Measurements from ENCODE around the gene LRRC45.

DNA sequence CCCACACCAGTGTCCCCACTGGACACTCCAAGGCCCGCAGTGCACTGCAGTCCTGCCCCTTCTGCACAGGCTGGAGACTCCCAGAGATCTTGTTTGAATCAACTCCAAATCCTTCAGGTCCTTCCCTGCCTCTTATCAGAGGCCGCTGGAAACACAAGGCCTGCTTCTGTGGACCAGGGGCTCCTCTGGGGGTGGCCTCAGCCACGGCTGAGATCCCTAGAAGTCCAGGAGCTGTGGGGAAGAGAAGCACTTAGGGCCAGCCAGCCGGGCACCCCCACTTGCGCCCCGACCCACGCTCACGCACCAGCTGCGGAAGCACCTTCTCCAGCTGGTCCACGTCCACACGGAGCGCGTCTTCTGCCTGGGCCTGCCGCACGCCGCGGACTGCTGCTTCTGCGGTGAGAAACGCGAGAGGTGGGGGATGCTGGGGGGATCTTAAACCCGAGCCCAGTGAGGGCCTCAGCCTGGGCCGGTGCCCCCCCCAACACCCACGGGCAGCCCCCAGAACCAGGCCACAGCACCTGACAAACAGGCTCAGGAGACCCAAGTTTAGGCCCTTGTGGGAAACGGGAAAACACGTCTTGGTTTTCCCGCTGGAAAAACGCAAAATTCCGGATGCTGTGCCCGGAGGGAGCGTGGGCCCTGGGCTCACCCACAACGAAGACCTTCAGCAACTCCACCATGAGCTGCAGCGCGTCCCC lies 4.0 kb upstream of the LRRC45 start:
- no peak for TF ChIP-seq EZH2phosphoT487 (IDR thresholded peaks at IDR 0.05; ENCODE audit: low read depth)
- TF ChIP-seq, protein P1, sequence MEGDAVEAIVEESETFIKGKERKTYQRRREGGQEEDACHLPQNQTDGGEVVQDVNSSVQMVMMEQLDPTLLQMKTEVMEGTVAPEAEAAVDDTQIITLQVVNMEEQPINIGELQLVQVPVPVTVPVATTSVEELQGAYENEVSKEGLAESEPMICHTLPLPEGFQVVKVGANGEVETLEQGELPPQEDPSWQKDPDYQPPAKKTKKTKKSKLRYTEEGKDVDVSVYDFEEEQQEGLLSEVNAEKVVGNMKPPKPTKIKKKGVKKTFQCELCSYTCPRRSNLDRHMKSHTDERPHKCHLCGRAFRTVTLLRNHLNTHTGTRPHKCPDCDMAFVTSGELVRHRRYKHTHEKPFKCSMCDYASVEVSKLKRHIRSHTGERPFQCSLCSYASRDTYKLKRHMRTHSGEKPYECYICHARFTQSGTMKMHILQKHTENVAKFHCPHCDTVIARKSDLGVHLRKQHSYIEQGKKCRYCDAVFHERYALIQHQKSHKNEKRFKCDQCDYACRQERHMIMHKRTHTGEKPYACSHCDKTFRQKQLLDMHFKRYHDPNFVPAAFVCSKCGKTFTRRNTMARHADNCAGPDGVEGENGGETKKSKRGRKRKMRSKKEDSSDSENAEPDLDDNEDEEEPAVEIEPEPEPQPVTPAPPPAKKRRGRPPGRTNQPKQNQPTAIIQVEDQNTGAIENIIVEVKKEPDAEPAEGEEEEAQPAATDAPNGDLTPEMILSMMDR (IDR thresholded peaks at IDR 0.05; ENCODE audit: low read depth, low read length): no peak
